Esophagus muscularis mucosa (tissue), 4 donors: ENCODE results near the gene HADH.
"Not testable (repeated sequence)": the region's sequence is repeated elsewhere in the genome, so short reads cannot be mapped to it uniquely, and the experiment has no call there.

Experiments used
- EP300 ChIP-seq: sonication (generic); formaldehyde crosslinking; IDR thresholded peaks from one replicate; pipeline ENCODE4 v1.6.1; 2017; ENCODE audit warnings: antibody characterized with exemption
- POLR2A ChIP-seq: fragments of 450-650 bp; IDR thresholded peaks from one replicate; pipeline ENCODE4 v1.6.1; 2017; ENCODE audit warnings: antibody characterized with exemption, moderate library complexity, mild to moderate bottlenecking, low read depth
- POLR2AphosphoS5 ChIP-seq, 2 donors: sonication (generic); formaldehyde crosslinking; IDR thresholded peaks; one replicate each; pipeline ENCODE4 v1.6.1; 2017; ENCODE audit warnings: antibody characterized with exemption in 2 of 2
- TF ChIP-seq, protein P1 (sequence below), 3 experiments: fragments of 200-600 bp in 2 of 3; fragments of 450-650 bp in 1 of 3; sonication (generic) in 2 of 3; IDR thresholded peaks; one replicate each; pipeline ENCODE4 v1.5.1; 2017 to 2019; ENCODE audit warnings: antibody characterized with exemption in 3 of 3, mild to moderate bottlenecking in 2 of 3, moderate library complexity in 1 of 3

DNA sequence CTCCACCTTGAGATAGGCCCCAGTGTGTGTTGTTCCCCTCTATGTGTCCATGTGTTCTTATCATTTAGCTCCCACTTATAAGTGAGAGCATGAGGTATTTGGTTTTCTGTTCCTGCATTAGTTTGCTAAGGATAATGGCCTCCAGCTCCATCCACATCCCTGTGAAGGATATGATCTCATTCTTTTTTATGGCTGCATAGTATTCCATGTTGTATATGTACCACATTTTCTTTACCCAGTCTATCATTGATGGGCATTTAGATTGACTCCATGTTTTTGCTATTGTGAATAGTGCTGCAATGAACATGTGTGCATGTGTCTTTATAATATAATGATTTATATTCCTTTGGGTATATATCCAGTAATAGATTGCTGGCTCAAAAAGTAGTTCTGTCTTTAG, 22.2 kb upstream of the HADH start:
- TF ChIP-seq, protein P1, sequence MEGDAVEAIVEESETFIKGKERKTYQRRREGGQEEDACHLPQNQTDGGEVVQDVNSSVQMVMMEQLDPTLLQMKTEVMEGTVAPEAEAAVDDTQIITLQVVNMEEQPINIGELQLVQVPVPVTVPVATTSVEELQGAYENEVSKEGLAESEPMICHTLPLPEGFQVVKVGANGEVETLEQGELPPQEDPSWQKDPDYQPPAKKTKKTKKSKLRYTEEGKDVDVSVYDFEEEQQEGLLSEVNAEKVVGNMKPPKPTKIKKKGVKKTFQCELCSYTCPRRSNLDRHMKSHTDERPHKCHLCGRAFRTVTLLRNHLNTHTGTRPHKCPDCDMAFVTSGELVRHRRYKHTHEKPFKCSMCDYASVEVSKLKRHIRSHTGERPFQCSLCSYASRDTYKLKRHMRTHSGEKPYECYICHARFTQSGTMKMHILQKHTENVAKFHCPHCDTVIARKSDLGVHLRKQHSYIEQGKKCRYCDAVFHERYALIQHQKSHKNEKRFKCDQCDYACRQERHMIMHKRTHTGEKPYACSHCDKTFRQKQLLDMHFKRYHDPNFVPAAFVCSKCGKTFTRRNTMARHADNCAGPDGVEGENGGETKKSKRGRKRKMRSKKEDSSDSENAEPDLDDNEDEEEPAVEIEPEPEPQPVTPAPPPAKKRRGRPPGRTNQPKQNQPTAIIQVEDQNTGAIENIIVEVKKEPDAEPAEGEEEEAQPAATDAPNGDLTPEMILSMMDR (IDR thresholded peaks at IDR 0.05) = not testable (repeated sequence)
- not testable (repeated sequence) for TF ChIP-seq POLR2A; POLR2AphosphoS5 (IDR thresholded peaks at IDR 0.05); EP300
